ENCODE results near the gene ATP8B4. TPM values are rescaled to one million over a fixed set of nuclear protein-coding genes. Genes with fewer than 3 reads are reported as not detected.

ATP8B4 gene
- polyA plus RNA-seq, 1 of the 3 experiments (the other 2 are of a cell fraction) = 0.03 TPM

DNA sequence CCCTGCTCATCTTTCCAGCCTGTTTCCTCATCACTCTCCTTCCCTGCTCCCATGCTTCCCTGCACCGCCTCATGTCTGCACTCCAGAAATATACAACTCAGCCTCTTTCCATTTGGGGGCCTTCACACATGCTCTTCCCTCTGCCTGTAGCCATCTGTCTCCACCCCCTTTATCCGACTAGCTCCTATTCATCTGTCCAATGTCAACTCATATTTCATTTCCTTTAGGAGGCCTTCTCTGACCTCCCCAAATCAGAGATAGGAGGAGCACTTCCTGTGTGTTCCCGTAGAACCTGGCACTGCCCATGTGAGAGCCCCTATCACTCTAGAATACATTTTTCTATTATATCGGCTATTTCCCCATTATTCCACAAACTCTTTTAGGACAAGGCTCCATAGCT, 10.6 kb downstream of the ATP8B4 start (continued):
- TF ChIP-seq, protein P1, sequence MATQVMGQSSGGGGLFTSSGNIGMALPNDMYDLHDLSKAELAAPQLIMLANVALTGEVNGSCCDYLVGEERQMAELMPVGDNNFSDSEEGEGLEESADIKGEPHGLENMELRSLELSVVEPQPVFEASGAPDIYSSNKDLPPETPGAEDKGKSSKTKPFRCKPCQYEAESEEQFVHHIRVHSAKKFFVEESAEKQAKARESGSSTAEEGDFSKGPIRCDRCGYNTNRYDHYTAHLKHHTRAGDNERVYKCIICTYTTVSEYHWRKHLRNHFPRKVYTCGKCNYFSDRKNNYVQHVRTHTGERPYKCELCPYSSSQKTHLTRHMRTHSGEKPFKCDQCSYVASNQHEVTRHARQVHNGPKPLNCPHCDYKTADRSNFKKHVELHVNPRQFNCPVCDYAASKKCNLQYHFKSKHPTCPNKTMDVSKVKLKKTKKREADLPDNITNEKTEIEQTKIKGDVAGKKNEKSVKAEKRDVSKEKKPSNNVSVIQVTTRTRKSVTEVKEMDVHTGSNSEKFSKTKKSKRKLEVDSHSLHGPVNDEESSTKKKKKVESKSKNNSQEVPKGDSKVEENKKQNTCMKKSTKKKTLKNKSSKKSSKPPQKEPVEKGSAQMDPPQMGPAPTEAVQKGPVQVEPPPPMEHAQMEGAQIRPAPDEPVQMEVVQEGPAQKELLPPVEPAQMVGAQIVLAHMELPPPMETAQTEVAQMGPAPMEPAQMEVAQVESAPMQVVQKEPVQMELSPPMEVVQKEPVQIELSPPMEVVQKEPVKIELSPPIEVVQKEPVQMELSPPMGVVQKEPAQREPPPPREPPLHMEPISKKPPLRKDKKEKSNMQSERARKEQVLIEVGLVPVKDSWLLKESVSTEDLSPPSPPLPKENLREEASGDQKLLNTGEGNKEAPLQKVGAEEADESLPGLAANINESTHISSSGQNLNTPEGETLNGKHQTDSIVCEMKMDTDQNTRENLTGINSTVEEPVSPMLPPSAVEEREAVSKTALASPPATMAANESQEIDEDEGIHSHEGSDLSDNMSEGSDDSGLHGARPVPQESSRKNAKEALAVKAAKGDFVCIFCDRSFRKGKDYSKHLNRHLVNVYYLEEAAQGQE (IDR thresholded peaks at IDR 0.05; ENCODE audit: low read depth, low read length) = no peak
- TF ChIP-seq MXI1 (IDR thresholded peaks at IDR 0.05; ENCODE audit: low read depth, low read length) (no peak), GABPA (IDR thresholded peaks at IDR 0.05; ENCODE audit: low read depth) (no peak), JUND (IDR thresholded peaks at IDR 0.05) (no peak), POLR2AphosphoS5 (IDR thresholded peaks at IDR 0.05; ENCODE audit: low read depth, low read length) (no peak), EP300 (IDR thresholded peaks at IDR 0.05; ENCODE audit: borderline replicate concordance in 1 of 2, low read depth in 1 of 2, low read length in 1 of 2) (no peak), RFX5 (IDR thresholded peaks at IDR 0.05; ENCODE audit: low read length) (no peak)

DNA sequence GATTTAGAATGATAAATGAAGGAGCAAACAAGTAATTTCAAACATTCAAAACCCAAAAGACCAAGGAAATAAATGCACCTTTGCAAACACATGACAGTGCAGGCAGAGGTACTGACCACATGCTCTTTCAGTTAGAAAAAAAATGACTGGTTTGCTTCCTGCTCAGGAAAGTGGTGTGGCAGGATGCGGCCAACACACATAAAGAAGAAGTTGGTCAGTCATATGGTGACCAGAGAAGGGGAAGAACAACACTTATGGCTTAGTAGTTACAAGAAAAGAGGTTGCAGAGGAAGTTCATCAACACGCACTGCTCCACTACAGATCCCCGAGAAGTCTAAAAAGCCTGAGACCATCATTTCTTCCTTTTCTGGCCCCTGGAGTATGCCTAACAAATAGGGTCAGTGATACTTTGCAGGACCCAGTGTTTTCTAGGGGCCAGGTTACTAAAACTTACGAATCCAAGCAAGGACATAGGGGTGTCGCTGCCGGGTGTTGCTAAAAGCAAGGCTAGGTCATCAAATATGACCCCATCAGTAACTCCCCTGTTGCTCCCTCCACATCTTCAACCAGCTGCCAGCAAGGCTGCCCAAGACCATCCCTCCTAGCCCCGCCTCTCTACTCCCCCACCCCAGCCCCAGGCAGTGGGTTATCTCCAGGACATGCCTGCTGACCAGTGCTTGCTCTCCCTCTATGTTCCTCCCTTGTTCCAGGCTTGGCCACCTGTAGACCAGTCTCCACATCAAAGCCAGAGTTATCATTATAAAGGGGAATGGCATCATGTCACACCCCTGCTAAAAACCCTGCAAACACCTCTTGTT, 11.2 kb downstream of the ATP8B4 start:
- POLR2A ChIA-PET = no interaction called here
- H3K9me2 ChIP-seq = no peaks in the 10 kb centered on the region
- H3K9ac ChIP-seq = no peak overlapping the region
- no peaks in the 10 kb centered on the region for H3K36me3 ChIP-seq (replicated peaks in 1 of 2; ENCODE audit: control insufficient read depth in 1 of 2, insufficient read depth in 2 of 2, low read length in 1 of 2)
- H3K4me1 ChIP-seq (ENCODE audit: control insufficient read depth in 1 of 2, insufficient read depth in 2 of 2, low read depth in 1 of 2, low read length in 1 of 2) = no peaks in the 10 kb centered on the region
- H4K20me1 ChIP-seq (ENCODE audit: insufficient read depth) = no peaks in the 10 kb centered on the region
- H3K79me2 ChIP-seq (ENCODE audit: insufficient read depth) = no peaks in the 10 kb centered on the region
- no peak overlapping the region for H3K4me2 ChIP-seq
- CTCF ChIA-PET = no interaction called here
- no peak overlapping the region for H3K4me3 ChIP-seq (ENCODE audit: low read depth in 2 of 2, low read length in 1 of 2)
- no peaks in the 10 kb centered on the region for H3K9me3 ChIP-seq
- no peaks in the 10 kb centered on the region for H3F3A ChIP-seq (replicated peaks; ENCODE audit: insufficient read depth)
- H2AFZ ChIP-seq (ENCODE audit: low read depth) = no peak overlapping the region
- DNase-seq = no peak
- TF ChIP-seq JUND (IDR thresholded peaks at IDR 0.05) = no peak
- TF ChIP-seq CHD2 (IDR thresholded peaks at IDR 0.05; ENCODE audit: low read length, partially characterized antibody) = no peak
- TF ChIP-seq TCF12 (IDR thresholded peaks at IDR 0.05) = no peak
- no peak for TF ChIP-seq RCOR1 (IDR thresholded peaks at IDR 0.05; ENCODE audit: low read length)
- no peak for TF ChIP-seq TEAD4 (IDR thresholded peaks at IDR 0.05; ENCODE audit: borderline replicate concordance, insufficient read depth)
- TF ChIP-seq GABPA (IDR thresholded peaks at IDR 0.05; ENCODE audit: low read depth) = no peak
- no peak for TF ChIP-seq RAD21 (IDR thresholded peaks at IDR 0.05; ENCODE audit: low read length)
- TF ChIP-seq RFX5 (IDR thresholded peaks at IDR 0.05; ENCODE audit: low read length) = no peak
- TF ChIP-seq, protein P1 (IDR thresholded peaks at IDR 0.05; ENCODE audit: low read depth, low read length) = no peak
- TF ChIP-seq MEF2A (IDR thresholded peaks at IDR 0.05; ENCODE audit: borderline replicate concordance, low read depth) = no peak
- TF ChIP-seq EP300 (IDR thresholded peaks at IDR 0.05; ENCODE audit: borderline replicate concordance in 1 of 2, low read depth in 1 of 2, low read length in 1 of 2) = no peak
- TF ChIP-seq, protein P2, sequence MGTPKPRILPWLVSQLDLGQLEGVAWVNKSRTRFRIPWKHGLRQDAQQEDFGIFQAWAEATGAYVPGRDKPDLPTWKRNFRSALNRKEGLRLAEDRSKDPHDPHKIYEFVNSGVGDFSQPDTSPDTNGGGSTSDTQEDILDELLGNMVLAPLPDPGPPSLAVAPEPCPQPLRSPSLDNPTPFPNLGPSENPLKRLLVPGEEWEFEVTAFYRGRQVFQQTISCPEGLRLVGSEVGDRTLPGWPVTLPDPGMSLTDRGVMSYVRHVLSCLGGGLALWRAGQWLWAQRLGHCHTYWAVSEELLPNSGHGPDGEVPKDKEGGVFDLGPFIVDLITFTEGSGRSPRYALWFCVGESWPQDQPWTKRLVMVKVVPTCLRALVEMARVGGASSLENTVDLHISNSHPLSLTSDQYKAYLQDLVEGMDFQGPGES (IDR thresholded peaks at IDR 0.05; ENCODE audit: low read depth, low read length) = no peak
- no peak for TF ChIP-seq MXI1 (IDR thresholded peaks at IDR 0.05; ENCODE audit: low read depth, low read length)
- TF ChIP-seq, protein P3, sequence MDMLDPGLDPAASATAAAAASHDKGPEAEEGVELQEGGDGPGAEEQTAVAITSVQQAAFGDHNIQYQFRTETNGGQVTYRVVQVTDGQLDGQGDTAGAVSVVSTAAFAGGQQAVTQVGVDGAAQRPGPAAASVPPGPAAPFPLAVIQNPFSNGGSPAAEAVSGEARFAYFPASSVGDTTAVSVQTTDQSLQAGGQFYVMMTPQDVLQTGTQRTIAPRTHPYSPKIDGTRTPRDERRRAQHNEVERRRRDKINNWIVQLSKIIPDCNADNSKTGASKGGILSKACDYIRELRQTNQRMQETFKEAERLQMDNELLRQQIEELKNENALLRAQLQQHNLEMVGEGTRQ (IDR thresholded peaks at IDR 0.05; ENCODE audit: borderline replicate concordance, low read depth, low read length) = no peak
- no peak for TF ChIP-seq GATA2 (CRISPR knock-in tag; IDR thresholded peaks at IDR 0.05)
- peaks cover 4% of the 10 kb centered on the region; the same call in 1 of the 2 replicates for H3K27me3 ChIP-seq (ENCODE audit: insufficient read depth)
- H3K27ac ChIP-seq (ENCODE audit: low read depth in 2 of 2, low read length in 1 of 2) = no peak overlapping the region
- 61% methylated on average over 7 of the region's 7 CpGs for WGBS (ENCODE audit: low lambda C conversion rate)

Measured in SK-N-SH (cell line).